Measurements from ENCODE around the gene KAT6B. TPM values are rescaled to one million over a fixed set of nuclear protein-coding genes. Genes with fewer than 3 reads are reported as not detected.

KAT6B gene
- total RNA-seq, 2 experiments from 2014 or later, result 22.8 to 24.8 TPM

DNA sequence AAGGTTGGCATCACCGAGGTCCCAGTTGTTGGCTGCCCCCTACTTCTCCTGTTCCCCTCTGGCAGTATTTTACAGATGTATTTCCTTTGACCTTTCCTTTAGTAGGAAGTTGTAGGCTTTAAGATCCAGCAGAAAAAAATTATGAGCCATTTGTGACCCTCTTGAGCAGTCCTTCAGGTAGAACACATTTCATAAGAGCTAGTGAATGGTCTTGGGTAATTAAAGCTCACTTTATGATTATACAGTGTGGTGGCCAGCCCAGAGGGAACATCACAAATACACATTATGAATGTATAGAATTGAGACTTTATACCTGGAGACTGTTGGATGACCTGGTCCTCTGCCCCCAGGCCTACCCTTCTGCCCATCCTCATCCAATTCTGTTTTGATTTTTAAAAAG is 57.0 kb downstream of the KAT6B start:
- no peak for ATAC-seq
- peaks cover 42% of the 10 kb centered on the region for H3K4me1 Mint-ChIP-seq (ENCODE audit: low read depth)
- TF ChIP-seq CTCF (IDR thresholded peaks at IDR 0.05), result no peak
- no peak overlapping the region for H3K27ac Mint-ChIP-seq
- no peak for DNase-seq
- intact Hi-C loops (cut with micrococcal nuclease), result no loop called here
- no peak overlapping the region for H3K4me3 Mint-ChIP-seq
- ChIA-PET CTCF (no interaction called here), POLR2A (interaction anchor here (1.0 to 1.2 kb wide), 2 partner anchors 10 to 11 kb away, joined by 3 to 7 read pairs; no protein-coding TSS in a partner anchor)
- no peaks in the 10 kb centered on the region for H3K27me3 Mint-ChIP-seq
- H3K36me3 Mint-ChIP-seq (ENCODE audit: low read depth), result peaks cover 1% of the 10 kb centered on the region
- no peaks in the 10 kb centered on the region for H3K9me3 Mint-ChIP-seq

DNA sequence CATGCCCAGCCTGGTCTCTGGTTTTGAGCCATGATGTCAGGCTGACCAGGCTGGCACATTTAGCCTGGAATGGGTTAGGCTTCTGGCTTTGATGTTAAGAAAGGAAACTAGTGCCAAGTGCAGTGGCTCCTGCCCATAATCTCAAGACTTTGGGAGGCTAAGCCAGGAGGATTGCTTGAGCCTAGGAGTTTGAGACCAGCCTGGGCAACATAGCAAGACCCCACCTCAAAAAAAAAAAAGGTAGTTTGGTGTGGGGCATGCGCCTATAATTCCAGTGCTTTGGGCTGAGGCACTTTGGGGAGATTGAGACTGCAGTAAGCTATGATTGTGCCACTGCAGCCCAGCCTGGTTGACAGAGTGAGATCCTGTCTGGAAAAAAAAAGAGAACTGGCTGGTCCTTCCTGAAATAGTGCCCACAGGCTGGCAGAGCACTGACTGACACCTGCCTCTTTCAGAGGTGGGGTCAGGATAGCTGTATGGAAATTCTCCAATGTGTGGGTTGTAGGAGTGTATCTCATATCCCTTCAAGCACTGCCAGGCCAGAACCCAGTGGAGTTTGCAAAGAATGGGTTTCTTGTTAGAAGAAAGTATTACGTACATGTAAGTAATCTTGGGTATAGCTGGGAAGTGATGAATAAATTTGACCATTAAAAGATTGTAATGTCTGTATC is 61.3 kb downstream of the KAT6B start:
- peaks cover 46% of the 10 kb centered on the region for H3K4me1 Mint-ChIP-seq (ENCODE audit: low read depth)
- H3K4me3 Mint-ChIP-seq, result no peak overlapping the region
- CTCF ChIA-PET, result interaction anchor here (0.8 kb wide), 1 partner anchor 8 kb away, joined by 3 read pairs; no protein-coding TSS in a partner anchor
- no peak for TF ChIP-seq CTCF (IDR thresholded peaks at IDR 0.05)
- no peaks in the 10 kb centered on the region for H3K36me3 Mint-ChIP-seq (ENCODE audit: low read depth)
- intact Hi-C loops (cut with micrococcal nuclease), result no loop called here
- no peak overlapping the region for H3K27ac Mint-ChIP-seq
- no peak for ATAC-seq
- no peaks in the 10 kb centered on the region for H3K9me3 Mint-ChIP-seq
- no peak for DNase-seq
- POLR2A ChIA-PET, result interaction anchor here (1.0 kb wide), 1 partner anchor 9 kb away, joined by 3 read pairs; no protein-coding TSS in a partner anchor
- no peaks in the 10 kb centered on the region for H3K27me3 Mint-ChIP-seq

- peak; percentile 27 for ATAC-seq
- intact Hi-C loops (cut with micrococcal nuclease), result no loop called here
- Mint-ChIP-seq H3K27me3 (no peaks in the 10 kb centered on the region), H3K9me3 (no peaks in the 10 kb centered on the region), H3K36me3 (ENCODE audit: low read depth) (no peaks in the 10 kb centered on the region), H3K4me1 (ENCODE audit: low read depth) (peaks cover 39% of the 10 kb centered on the region), H3K27ac (peak overlapping the region; percentile 30), H3K4me3 (no peak overlapping the region)
- no peak for TF ChIP-seq CTCF (IDR thresholded peaks at IDR 0.05)
- ChIA-PET POLR2A (no interaction called here), CTCF (interaction anchor here (0.6 to 1.3 kb wide), 4 partner anchors 9 to 132 kb away, joined by 3 to 7 read pairs (median 4); no protein-coding TSS in a partner anchor)
- peak; percentile 14 for DNase-seq
Observed at GRCh38 chr10:74888962-74889661, 62.7 kb downstream of the KAT6B start.

GRCh38 chr10:74889662-74889998 is 63.2 kb downstream of the KAT6B start:
- H3K36me3 Mint-ChIP-seq (ENCODE audit: low read depth), result no peaks in the 10 kb centered on the region
- peak overlapping the region; percentile 30 for H3K27ac Mint-ChIP-seq
- intact Hi-C loops (cut with micrococcal nuclease), result no loop called here
- H3K27me3 Mint-ChIP-seq, result no peaks in the 10 kb centered on the region
- H3K4me1 Mint-ChIP-seq (ENCODE audit: low read depth), result peaks cover 37% of the 10 kb centered on the region
- no peak for TF ChIP-seq CTCF (IDR thresholded peaks at IDR 0.05)
- DNase-seq, result no peak
- H3K4me3 Mint-ChIP-seq, result no peak overlapping the region
- CTCF ChIA-PET, result interaction anchor here (0.6 to 1.3 kb wide), 4 partner anchors 8 to 132 kb away, joined by 3 to 7 read pairs (median 4); no protein-coding TSS in a partner anchor
- POLR2A ChIA-PET, result no interaction called here
- H3K9me3 Mint-ChIP-seq, result no peaks in the 10 kb centered on the region
- ATAC-seq, result no peak

DNA sequence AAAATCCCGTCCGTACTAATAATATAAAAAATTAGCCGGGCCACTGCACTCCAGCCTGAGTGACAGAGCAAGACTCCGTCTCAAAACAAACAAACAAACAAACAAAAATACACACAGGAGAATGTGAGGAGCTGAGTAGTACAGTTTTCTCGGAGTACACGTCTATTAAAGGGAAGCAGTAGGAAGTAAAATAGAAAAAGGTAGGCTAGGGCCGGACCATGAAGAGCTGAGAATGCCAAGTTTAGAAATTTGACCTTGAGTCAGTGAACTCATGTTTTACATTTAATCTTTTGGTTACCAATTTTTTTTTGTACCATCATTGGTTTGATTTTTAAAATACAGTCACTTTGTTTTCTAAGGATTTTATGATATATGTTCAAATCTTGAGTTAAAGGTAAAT is 64.1 kb downstream of the KAT6B start:
- H3K27me3 Mint-ChIP-seq, result no peaks in the 10 kb centered on the region
- H3K36me3 Mint-ChIP-seq (ENCODE audit: low read depth), result no peaks in the 10 kb centered on the region
- H3K9me3 Mint-ChIP-seq, result no peaks in the 10 kb centered on the region
- intact Hi-C loops (cut with micrococcal nuclease), result no loop called here
- DNase-seq (no peak), ATAC-seq (no peak)
- ChIA-PET POLR2A (no interaction called here), CTCF (interaction anchor here (1.2 to 1.3 kb wide), 4 partner anchors 8 to 131 kb away, joined by 3 to 7 read pairs (median 4); no protein-coding TSS in a partner anchor)
- no peak for TF ChIP-seq CTCF (IDR thresholded peaks at IDR 0.05)
- no peak overlapping the region for H3K27ac Mint-ChIP-seq
- H3K4me1 Mint-ChIP-seq (ENCODE audit: low read depth), result peaks cover 37% of the 10 kb centered on the region
- H3K4me3 Mint-ChIP-seq, result no peak overlapping the region

Measured in activated CD8-positive, alpha-beta T cell treated with anti-CD3 and anti-CD28 coated beads for 36 hours (primary cell).